G401.6 (cell line): ENCODE data around the gene PRIMA1.

ENCODE experiments used
- FAIRE-seq: peaks from 2 replicates; lab custom pipeline; 2012; peaks lifted over from hg19 to GRCh38; lab: Jason Lieb, UNC

Gene PRIMA1

DNA sequence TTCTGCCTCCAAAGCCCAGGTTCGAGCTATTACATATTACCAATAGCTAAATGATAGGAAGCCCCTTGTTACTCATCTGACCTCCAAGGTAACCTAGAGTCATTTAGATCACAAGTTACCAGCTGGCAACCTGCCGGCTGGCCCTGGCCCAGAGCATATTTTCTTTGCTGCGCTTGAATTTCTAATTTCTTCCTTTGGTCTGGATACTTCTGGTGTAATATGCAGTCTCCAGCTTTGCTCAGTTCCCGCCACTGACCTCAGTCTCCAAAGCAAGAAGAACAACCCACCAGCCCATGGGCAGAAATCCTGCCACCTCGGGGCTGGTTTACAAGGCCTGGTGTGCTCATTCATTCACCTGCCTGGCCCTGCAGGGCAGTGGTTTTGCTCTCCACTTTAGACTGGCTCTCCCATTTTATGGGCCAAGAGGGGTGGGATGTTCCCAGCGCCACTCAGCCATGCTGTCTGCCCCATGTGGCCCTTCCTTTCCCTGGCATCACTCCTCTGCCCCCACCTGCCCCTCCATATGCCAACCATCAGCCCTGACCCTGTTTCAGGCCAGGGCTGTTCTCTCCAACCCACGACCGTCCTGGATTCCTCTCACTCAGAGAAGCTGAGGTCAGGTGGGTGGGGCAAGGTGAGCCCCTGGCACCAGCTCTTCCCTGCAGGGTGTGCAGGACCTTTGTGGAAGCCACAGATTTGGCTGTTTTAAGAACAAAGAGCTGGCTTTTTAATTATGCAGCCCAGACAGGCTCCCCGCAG lies 76.0 kb downstream of the PRIMA1 start:
- no peak for FAIRE-seq

DNA sequence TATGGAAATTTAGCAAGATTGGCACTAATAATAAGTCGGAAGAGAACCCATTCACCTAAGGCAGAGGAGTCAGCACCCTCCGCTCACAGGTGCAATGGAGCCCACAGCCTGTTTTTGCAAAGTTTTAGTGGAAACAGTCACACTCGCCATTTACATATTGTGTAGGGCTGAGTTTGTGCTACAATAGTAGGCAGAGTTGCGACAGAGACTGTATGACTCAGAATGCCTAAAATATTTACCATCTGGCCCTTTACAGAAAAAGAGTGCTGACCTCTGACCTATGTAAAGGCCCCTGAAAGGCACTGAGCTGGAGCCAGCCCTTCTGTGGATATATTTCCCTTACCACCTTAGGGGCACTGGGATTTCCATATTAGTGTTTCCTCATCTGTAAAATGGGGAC lies 79.0 kb downstream of the PRIMA1 start:
- FAIRE-seq: no peak

DNA sequence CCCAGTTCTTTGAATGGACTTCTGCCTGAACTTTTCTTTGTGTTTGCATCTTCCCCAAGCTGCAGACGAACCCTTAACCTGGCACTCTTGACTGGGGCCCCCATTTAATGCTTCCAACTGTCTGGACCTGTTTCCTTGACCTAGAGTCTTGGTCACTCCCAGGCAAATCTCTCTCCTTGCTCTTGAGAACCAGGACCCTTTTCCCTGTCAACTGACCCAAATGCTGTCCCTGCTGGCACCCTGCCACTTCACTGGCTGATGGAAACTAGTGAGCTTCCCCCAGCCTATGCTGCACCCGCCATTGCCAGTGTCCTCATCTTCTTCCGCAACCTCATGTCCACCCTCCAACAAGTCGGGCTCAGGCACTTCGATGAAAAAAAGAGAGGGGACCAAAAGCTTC lies 79.5 kb downstream of the PRIMA1 start:
- FAIRE-seq: no peak

DNA sequence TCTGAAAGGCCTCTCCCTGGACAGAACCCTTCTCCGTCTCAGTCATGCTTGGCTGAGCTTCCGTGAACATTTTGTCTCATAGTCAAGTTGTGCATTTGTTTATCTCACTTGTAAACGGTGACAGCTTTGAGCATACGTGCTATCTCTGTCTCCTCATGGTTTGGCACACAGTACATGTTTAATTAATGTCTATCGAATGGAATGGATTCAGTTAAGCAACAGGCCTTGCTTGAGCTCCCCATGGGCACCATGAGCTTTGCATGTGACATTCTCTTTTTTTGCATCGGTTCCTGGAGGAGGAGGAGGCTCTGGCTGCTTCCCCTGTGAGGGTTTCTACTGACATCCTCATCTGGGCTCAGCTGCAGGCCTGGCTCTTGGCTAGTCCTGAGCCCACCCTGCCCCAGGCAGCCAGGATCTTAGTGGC lies 80.0 kb downstream of the PRIMA1 start:
- no peak for FAIRE-seq

DNA sequence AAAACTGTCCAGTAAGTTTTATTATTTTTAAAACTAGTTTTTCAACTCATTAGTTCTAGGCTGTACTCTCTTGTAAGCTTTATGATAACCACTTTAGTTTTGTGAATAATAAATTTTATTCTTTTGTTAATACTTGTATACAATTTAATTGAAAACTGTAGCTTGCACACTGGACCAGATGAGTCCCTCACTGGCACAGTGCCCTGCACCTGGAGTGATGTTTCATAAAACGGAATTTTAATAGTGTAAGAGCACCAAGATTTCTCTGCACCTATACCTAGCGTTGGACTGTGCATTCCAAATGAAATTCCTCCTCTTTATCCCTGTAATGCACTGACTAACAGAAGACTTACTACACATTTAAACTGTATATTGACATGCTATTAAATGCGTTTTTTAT lies 80.8 kb downstream of the PRIMA1 start:
- FAIRE-seq: no peak

DNA sequence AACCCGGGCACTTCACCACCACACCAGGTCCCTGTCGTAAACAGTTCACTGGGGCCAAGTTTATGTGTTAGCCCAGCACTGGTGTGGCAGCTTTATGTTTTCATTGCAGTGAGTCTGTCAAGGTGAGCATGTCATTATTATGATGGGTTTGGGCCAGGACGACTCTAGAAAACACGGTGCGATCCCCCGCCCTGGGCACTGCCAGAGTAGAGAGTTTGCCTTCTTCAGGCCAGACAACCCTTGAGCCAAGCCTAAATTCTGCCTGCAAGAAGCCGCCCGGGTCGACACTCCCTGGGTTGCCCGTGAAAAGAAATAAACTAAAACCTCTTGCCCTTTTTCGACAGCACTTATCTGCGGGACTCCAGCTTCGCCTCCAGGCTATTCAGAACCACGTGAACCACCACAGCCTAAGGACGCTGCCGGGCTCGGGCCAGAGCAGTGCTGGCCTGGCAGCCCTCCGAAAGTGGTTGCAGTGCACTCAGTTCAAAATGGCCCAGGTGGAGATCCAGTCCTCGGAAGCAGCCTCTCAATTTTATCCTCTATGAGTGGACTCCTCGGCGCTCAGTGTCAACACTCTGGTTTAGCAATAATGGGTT lies 81.8 kb downstream of the PRIMA1 start:
- FAIRE-seq: no peak

DNA sequence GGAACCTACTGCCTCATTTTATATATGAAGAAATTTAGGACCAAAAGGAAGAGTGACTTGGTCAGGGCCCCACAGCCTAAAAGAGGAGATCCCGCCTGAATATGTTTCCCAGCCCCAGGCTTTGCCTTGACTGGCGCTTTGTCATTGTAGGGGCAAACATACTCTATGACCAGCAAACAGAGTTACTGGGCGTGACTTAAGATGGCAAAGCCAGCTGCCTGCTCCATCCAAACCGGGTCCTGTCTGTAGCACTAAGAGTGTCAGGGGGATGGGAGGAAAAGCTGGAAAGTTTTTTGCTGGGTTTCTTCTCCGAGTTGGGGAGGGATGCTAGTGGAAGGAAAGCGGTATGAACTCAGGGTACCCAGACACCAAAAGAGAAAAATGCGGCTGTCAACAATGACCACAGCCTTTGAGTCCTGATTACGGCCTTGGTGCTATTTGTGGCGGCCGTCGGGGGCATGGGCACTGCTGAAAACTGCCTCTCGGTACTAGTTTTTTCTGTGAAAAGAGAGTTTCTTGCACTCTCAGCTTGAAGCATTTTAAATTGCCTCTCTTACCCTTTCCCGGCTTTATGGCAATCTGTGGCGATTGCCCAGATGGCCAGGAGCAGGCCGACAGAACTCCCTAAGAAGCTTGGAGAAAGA lies 82.7 kb downstream of the PRIMA1 start:
- no peak for FAIRE-seq

DNA sequence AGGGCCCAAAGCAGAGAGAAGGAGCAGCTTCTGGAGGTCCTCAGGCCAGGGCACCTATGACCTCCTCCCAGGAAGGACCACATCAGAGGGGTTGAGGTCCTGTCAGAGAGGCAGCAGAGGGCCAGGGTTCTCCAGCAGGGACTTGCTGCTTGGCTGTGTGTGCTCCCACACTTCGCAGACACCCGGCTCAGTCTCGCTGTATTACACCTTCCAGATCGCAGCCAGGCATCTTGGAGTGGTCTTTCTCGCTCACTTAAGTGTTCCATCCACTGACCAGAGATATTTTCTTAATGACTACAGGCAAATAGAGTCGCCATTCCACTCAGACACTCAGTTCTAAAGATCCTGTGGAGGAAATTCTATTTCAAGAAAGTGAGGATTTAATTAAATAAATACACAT lies 84.3 kb downstream of the PRIMA1 start:
- no peak for FAIRE-seq

DNA sequence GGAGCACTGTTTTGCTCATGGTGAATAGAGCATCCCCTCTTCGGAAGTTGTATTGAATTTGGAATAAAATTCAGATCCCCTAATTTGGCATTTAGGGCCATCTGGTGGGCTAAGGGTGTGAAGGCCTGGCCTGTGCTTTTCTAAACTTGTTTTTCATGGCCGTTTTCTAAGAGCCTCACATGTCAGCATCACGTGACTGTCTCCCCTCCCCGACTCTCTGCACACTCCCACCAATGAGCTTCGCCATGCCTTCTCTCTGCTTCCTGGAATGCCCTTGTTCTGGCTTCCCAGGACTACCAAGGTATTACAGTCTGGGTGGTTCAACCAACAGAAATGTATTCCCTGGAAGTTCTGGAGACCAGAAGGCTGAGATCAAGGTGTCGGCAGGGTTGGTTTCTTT lies 85.3 kb downstream of the PRIMA1 start:
- FAIRE-seq: no peak

DNA sequence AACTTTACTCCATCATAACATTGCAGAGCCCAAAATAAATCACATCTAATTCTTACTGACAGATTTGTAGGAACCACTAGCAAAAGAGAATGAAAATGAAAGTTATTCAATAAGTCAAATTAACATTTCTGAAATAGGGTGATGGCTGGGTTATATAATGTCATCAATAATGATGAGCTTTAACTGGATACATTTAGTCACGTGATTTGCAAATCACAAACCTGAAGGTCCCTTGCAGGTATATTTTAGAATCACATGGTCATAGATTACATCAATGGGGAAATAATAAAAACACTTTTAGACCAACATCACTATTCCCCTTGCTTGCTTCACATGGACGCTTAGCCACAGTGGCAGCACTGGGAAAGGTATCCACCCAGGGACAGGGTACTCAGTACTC lies 86.7 kb downstream of the PRIMA1 start:
- no peak for FAIRE-seq

DNA sequence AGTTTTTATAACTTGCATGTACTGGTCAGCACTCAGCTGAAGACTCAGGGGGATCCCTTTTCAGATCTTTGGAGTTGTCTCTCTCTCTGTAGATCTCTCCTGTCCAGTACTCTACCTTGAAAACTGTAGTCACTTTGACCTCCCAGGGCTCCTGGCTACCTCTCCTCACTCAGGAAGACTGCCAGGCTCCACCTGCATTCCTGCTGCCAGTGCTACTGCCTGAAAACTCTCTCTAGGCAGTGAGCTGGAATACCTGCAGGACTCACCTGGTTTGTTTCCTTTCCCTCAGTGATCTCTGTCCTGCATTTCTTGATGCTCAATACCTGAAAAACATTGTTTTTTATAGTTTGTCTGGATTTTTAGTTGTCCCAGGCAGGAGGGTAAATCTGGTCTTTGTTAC lies 87.4 kb downstream of the PRIMA1 start:
- no peak for FAIRE-seq

DNA sequence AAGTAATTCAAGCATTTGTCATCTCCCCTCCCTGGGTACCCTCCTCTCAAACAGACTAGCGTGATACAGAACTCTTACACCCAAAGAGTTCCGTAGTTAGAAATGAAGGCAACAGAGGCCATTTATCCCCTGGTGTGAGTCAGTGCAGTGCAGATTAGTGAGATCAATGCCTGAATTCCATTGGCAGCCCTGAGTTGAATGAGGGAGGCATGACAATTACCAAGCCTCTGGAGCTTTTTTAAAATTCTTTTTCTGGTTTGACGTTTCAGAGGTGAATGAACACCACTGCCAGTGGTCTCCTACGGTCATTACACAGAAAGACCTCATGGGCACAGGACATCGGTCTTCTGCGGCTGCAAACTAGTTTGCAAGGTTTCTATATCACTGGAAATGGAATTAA lies 94.4 kb downstream of the PRIMA1 start:
- FAIRE-seq: no peak

DNA sequence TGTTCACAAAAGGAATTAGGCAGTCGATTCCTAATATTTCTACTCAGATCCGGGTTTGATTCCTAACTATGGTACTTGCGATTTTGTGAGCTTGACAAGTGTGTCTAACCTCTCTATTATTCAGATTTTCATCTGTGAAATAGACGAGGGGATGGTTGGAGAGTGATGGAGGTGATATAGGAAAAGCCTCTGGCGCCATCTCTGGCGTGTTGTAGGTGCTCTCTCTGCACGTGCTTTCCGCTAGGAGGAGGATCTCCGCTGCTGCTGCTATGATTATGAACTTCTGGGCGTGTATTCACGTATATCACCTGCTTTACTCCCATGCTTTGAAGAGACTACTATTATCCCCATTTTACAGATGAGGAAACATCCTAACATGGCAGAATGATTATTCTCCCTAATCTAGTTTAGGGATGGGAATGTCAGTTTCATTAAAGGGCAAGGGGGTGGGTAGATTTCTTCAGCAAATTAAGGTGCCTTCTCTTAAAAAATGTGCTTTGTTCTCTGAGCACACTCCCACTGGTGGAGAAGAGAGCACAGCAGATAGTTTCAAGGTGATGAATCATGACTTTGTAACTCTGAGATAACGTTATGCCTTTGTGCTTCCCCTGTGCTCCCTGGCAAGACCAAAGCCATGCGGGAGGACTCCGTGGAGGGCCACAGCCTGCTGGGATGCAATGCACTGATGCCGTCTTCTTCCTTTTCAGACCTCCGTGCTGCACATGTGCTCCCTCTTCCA lies 97.1 kb downstream of the PRIMA1 start:
- FAIRE-seq: no peak

DNA sequence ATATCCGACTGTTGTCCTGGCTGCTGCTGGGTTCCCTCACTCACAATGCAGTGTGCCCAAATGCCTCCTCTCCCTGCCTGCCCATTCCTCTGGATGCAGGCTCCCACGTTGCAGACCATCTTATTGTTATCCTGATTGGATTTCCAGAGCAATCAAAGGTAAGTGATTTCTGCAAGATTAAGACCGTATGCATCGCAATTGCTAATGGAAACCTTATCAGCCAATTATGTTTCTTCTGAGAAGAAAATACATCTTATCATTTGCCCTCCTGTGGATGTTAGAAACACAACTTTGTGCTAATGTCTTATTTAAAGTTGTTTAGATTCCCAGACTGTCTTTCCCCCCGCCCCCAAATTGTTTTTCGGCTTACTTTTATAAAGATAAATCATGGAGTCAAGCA lies 98.1 kb downstream of the PRIMA1 start:
- FAIRE-seq: no peak

DNA sequence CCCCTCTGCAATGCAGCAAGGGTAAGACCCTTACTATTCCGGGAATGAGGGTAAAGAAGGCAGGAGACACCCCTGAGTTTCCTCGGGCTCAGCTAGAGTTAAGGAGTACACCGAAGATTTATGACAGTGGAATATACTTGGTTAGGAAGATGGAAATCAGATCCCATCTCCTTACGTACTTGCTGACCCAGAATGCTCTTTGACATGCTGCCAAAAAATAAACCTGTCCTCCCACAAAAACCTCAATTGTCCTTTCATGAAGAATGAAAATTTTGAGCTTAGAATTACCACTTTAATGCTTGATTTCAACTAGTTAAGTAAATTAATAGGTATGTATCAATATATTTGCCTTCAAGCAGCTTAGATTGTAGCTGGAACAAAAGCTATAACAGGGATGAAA lies 99.5 kb downstream of the PRIMA1 start:
- no peak for FAIRE-seq

DNA sequence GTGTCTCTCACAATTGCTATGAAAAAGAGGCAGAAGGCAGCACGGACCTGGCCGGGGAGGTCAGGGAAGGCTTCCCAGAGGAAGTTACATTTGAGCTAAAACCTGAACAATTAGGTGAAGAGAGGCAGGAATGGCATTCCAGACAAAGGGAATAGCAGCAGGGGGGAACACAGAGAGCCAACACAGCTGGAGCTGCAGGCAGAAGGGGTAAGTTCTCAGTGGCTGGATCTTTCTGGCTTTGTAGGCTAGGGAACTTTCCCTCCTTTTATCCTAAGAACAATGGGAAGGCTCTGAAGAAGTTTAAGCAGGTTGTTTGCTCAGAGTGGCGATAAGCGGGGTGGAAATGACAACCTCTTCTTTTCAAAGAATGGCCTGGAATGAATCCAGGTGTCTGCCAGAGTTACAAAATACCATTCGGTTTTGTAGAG lies 100.0 kb downstream of the PRIMA1 start:
- FAIRE-seq: no peak

DNA sequence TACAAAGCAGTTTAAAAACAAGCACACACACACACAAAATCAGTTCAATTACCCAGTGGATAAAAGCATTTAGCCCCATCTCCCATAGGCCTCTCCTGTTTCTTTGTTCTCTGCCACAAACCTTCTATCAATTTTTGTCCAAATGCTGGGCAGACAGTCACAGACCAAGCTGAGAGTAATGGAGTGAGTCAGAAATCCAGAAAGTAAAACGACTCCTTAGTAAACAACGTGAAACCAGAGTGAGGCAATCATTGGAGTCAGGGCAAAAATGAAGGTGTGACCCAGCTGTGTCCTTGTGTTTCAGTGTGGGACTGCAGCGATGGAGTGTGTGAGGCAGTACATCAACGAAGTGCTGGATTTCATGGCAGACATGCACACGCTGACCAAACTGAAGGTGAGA lies 102.0 kb downstream of the PRIMA1 start:
- no peak for FAIRE-seq

DNA sequence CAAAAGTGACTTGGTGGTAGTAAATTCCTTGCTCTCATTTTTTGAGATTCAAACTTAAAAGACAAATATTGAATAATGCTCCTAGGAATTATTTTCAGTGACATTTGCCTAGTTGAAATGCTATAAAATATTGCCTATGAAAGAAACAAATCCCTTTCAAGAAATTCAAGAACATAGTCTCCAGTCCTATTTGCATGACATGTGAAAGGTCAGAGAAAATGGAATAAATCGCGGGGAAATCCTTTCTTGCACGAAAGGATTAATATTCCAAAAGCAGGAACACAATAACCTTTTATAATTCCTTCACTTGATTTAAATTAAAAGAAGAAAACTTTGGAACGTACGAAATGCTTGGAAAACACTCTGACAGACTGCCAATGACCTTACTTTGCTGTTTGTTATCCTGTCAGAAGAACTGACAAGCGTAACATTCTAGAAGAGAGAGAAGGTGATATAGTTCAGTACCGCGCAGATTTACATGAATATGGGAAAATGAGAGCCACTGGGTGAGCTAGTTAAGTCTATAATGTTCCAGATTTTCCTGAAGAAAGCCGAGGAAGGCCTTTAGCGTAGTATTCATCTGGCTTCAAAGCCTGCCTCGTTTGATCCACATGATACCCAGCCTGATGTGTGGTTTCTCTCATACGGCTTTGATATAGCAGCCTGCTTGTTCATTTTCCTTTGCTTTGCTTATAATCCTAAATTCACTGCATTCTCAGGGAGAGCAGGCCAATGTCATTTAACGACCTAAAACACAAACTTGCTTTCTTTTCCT lies 103.0 kb downstream of the PRIMA1 start:
- FAIRE-seq: no peak

DNA sequence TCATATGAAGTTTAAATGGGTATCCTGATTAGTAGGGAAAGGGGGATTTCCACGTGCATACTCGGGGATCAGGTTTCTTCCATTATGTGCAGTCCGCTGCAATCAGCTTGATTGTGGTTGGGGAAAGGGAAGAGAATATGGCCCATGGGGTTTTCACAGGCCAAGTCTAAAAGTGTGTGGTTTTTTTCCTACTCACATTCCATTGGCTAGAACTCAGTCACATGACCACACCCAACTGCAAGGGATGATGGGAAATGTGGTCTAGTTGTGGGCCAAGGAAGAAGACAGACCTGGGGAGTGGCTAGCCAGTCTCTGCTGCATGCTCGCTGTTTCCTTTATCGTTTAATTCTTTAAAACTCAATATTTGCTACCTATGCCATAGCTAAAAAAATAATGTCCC lies 105.1 kb downstream of the PRIMA1 start:
- no peak for FAIRE-seq

DNA sequence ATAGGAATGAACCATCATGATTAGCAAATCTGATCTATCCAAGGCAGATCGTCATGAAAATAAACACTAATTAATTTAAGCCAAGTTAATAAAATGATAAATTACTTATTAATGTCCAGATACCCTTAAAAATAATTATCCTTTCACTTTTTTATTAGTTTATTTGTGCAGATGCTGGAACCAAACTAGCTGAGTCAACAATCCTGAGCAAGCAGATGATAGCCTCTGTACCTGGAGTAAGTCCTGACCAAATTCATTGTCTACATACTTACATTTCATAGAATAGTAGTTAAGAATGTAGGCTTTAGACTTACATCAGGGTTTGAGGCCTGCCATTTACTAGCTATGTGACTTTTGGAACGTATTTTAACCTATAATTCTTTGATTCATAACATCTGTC lies 105.8 kb downstream of the PRIMA1 start:
- FAIRE-seq: no peak

DNA sequence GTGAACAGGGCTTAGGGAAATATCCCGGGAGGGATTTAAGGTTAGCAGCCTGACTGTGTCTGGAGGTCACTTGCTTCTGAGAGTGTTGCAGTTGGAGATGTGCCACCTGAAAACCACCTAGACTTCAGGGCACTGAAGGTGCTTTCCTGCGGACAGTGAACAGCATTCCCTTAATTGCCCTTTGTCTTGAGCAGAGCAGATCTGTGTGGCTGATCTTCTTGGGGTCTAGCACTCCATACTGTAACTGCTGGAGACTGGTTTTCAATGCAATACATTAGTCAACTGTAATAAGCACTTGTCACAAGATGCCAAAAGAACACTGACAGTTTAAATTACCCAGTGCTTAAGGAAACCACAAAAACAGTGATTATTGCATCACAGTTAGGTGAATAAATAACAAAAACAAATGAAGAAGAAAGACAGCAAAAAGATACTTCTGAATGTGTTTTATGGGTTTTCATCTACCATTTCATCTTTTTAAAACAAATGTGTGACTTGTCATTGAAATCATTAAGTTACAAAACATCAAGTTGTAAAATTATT lies 111.8 kb downstream of the PRIMA1 start:
- no peak for FAIRE-seq

DNA sequence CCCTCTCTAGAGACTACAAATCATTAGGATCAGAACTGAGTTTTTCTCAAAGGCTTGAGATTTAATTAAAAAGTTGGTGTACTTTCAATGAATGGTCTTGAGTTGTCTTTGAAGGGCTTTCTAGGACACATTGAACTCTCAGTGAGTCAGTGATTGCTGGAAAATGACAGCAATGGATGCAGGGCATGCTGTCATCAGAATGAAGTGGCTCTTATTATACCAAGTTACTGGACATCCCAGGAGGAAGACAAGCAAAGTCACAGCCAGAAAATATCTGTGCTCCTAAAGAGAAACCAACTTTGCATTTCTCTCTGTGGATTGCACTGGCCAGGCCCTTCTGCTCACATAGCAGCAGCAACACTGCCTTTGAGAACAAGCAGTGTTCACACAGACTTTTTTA lies 112.6 kb downstream of the PRIMA1 start:
- FAIRE-seq: no peak
